GM21786 (cell line): ENCODE results near the gene OR10A2.
"Not testable (repeated sequence)": the region's sequence is repeated elsewhere in the genome, so short reads cannot be mapped to it uniquely, and the experiment has no call there.

Experiments
- ATAC-seq: cut with Tn5 transposase; IDR thresholded peaks from one replicate; pipeline ENCODE4 v1.9.1; 2021; ENCODE audit not compliant: unreplicated experiment

The OR10A2 gene

DNA sequence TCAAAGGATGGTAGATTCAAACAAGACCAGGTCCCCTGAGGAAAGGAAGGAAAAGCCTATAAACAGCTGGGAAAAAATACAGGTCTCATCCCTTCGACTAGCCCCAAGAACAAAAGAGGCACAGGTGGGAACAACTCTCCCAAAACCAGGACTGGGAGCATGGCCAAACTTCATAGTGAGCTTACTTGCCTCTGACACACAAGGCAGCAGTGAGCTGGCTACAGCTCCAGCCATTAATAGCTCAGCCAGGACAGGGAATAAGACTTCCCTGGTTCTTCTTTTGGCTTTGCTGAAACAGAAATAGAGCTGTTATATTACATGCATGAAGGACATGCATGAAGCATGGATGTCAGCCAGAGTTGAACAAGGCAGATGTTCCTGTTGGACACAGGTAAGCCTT, at the start of gene OR10A2:
TSS of gene OR10A2 (plus strand) at position 97 of the 400 bp plus-strand sequence. CDS start 6,698 bp downstream, outside the sequence.
- ATAC-seq, result no peak

DNA sequence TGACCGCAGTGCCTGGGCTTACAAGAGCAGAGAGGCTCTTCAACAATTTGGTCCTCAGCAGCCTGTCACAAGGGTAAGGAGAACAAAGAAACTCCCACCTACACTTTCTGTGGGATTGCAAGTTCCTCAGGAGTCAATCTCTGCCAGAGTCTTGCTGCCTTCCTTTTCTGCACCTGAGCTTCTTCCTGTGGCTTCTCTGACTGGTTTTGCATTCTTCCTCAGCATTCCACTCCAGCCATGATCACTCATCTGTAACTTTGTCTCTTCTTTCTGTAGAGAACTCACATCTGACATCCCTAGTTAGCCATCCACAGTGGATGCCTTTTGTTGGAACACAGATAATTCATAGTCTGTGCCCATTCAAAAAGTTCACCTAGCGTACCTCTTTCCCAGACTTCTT, 49.2 kb upstream of the OR10A2 start:
- ATAC-seq, result no peak

DNA sequence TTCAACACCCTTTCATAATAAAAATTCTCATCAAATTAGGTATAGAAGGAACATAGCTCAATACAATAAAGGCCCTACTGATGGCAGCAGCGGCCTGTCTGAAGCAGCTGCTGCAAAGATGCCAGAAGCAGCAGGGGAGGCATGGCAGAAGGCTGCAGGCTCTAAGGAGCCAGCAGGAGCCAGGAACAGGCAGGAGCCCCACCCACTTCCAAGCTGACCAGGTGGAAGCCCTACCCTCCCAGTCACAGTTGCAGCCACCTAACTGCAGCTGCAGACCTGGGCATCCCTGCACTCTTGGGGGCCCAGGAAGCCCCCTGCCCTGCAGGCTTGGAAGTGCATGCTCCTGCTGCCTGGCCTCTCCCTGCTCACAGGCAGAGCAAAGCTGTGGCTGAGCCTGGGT, 45.2 kb upstream of the OR10A2 start:
- ATAC-seq, result no peak

DNA sequence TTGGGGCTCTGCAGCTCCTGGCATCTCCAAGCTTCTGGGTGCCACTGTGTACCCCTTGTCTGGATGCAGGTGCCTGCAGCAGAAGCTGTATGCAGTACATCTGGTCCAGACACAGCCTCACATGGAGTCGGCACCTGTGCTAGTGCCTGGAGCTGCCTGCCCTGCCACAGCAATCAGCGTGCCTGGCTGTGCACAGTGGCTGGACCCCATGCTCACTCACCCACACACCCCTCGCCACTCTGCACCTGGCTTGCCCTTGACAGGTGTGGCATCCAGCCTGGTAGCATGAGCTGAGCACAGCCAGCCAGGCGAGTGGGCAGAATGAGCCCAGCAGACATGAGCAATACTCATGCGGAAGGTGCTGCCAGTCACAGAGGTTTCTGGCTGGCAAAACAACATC, 43.9 kb upstream of the OR10A2 start:
- no peak for ATAC-seq

GRCh38 chr11:6824136-6824823, 38.6 kb upstream of the OR10A2 start:
- ATAC-seq, result no peak

DNA sequence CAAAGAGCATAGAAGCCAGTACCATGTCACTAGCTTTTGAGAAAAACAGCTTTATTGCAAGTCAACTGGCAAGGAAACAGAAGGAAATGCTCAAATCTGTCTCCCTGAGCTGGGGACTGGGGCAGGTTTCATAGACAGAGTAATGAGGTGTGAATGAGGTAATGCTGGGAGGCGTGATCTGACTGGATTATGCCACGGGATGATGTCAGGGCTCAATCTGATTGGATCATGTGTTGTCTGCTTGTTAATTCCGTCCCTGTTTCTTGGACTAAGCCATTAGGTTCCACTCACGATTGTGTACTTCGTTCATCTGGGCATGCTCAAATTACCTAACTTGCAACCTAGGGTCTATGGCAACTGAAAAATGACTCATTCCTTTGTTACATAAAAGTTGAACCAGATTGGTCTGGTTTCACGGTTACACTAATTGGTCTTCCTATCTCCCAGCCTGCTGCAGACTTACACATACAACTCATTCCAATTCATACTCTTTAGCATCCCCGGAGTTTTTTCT, 37.6 kb upstream of the OR10A2 start:
- no peak for ATAC-seq

GRCh38 chr11:6828103-6828502, 34.8 kb upstream of the OR10A2 start:
- ATAC-seq, result no peak

DNA sequence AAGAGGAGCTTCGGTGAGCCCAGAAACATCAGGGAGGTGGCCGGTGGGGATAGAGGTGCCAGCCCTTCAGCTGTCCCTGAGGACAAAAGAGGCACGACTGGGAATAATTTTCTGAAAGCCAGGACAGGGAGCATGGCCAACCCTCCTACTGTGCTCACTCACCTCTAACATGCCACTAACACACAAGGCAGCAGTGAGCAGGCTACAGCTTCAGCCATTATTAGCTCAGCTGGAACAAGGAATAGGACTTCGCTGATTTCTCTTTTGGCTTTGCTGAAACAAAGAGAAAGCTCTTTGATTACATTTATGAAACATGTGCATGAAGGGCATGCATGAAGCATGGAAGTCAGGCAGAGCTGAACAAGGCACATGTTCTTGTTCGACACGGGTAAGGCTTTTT, 29.5 kb upstream of the OR10A2 start:
- no peak for ATAC-seq

- ATAC-seq, result no peak
Observed at GRCh38 chr11:6834021-6834420, 28.8 kb upstream of the OR10A2 start.

- no peak for ATAC-seq
Observed at GRCh38 chr11:6841694-6842093, 21.2 kb upstream of the OR10A2 start.

DNA sequence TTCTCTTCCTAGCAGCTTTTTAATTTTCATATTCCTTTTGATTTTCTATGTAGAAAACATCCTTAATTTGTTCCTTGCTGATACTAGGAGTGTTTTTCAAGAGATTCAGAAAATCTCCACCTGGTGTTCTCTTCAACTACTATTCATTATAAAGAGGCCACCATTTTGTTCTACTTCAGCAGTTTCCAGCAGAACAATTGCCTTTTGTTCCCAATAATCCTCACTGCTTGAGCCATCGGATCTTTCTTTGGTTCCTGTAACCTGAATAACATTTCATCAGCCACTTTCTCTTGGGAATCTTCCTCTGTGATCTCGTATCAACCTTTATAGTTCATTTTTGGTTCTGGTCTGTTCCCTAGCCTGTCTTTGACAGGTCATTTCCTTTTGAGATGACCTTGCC, 19.2 kb upstream of the OR10A2 start:
- no peak for ATAC-seq

- ATAC-seq, result no peak
Observed at GRCh38 chr11:6844356-6844755, 18.5 kb upstream of the OR10A2 start.

DNA sequence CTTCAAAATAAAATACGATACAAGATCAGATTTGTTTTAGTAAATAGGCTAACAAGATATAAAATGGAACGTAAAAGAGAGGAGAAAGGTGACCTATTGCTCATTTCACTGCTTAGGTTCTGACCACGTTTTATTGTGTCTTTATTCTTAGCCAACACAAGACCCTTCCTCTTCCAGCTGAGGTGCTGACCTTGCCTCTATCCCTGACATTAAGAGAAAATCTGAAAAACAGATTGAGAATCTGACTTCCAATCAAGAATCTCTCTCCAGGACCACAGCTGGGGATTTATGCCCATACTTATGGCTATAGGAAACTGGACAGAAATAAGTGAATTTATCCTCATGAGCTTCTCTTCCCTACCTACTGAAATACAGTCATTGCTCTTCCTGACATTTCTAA, 17.5 kb upstream of the OR10A2 start, which contains the start of gene OR10A5:
TSS of gene OR10A5 (plus strand) at position 301 of the 400 bp plus-strand sequence. CDS start at position 301, 0 bp downstream.
- ATAC-seq, result no peak

DNA sequence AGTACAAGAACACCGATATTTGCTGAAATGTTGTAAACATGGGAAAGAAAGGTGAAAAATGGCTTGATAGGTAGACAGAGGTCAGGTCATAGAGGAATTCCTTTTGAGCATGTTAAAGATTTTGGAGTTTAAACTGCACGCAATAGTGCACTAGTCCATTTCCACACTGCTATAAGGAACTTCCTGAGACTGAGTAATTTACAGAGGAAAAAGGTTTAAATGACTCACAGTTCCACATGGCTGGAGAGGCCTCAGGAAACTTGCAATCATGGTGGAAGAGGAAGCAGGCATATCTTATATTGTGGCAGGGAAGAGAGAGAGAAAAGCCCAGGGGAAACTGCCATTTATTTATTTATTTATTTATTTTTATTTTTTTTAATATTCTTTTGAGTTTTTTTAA, 12.3 kb upstream of the OR10A2 start:
- ATAC-seq, result no peak

GRCh38 chr11:6854801-6855200, 8.1 kb upstream of the OR10A2 start:
- ATAC-seq, result not testable (repeated sequence)

DNA sequence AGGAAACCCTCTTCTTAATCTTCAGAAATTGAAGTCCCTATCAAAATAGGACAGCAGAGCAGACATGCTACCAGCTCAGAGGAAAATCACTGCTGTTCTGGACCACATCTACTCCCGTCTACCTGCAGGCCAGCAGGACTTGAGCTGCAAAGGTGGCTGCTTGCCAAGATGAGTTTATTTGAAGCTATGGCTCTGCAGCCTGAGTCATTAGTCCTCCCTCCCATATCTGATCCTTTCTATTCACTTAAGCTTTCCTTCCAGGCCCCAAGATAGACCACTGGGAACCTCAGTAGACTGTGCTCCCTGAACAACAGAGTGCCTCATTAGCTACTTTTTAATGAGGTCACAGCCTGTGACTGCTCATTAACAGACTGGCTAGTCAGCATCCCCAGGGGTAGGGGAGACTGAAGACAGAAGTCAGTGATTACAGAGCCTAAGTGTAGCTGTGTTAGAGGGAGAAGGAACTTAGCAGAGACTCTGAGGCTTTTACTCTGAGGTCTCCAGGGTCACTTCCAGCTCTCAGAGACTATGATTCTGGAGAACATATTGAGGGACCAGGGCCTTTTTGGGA, 6.8 kb upstream of the OR10A2 start:
- ATAC-seq, result no peak

GRCh38 chr11:6856871-6857270, 6.0 kb upstream of the OR10A2 start:
- no peak for ATAC-seq

GRCh38 chr11:6864438-6864837, 1.6 kb downstream of the OR10A2 start:
- no peak for ATAC-seq

DNA sequence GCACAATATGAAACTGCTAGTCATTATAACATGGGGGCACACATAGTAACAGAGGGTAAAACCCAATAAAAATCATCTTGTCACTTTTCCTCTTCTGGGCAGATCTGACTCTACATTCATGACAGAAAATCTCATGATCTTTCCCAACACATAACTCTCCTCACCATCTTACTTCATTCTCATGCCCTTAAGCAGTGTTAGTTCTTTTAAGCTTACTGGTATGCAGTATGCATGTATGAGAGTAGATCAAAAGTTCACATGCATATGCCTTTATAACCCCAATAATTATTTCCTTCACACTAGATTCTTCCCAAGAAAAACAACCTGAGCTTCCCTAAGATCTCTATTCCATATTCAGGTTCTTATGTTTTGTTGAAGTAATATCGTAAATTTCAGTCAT, 8.4 kb downstream of the OR10A2 start:
- ATAC-seq, result no peak

GRCh38 chr11:6875761-6876160, 12.9 kb downstream of the OR10A2 start:
- no peak for ATAC-seq

- no peak for ATAC-seq
Observed at GRCh38 chr11:6876325-6876724, 13.5 kb downstream of the OR10A2 start, which contains the start of gene OR10A4. TSS of gene OR10A4 (plus strand) at chr11:6876625. CDS start at chr11:6876648, 23 bp downstream.

DNA sequence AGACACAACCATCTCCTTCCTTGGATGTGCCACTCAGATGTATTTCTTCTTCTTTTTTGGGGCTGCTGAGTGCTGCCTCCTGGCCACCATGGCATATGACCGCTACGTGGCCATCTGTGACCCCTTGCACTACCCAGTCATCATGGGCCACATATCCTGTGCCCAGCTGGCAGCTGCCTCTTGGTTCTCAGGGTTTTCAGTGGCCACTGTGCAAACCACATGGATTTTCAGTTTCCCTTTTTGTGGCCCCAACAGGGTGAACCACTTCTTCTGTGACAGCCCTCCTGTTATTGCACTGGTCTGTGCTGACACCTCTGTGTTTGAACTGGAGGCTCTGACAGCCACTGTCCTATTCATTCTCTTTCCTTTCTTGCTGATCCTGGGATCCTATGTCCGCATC, 14.1 kb downstream of the OR10A2 start:
- no peak for ATAC-seq
